Panc1 (cell line): ENCODE measurements around the gene ZNF714. TPM values are rescaled to one million over a fixed set of nuclear protein-coding genes. Genes with fewer than 3 reads are reported as not detected.

Experiments used
- ATAC-seq: fragments of 200-7000 bp; cut with Tn5 transposase; 2 replicates; pipeline ENCODE4 v1.9.1; 2020; ENCODE audit warnings: mild to moderate bottlenecking, moderate library complexity
- BruUV-seq: library from RNA; stranded (reverse); fragments of 400-500 nt; replicated peaks from 2 replicates; lab custom pipeline; 2021; lab: Mats Ljungman, UMichigan
- CTCF ChIA-PET: fragments of 300-600 bp; sonication (Branson Sonifier 250); formaldehyde crosslinking; loops from one replicate; lab custom pipeline; 2022; ENCODE audit warnings: antibody characterized with exemption; lab: Charles Lee
- POLR2A ChIA-PET: fragments of 300-600 bp; sonication (Branson Sonifier 250); formaldehyde crosslinking; loops from one replicate; lab custom pipeline; 2022; ENCODE audit warnings: antibody characterized with exemption; lab: Charles Lee
- DNase-seq: peaks from one replicate; pipeline ENCODE4 v3.0.0-alpha.2; 2010; ENCODE audit warnings: low read depth, low spot score
- H3K27ac ChIP-seq: 2 replicates; pipeline ENCODE4 v1.5.1; 2011; ENCODE audit warnings: mild to moderate bottlenecking, low read length, inconsistent platforms
- H3K27me3 ChIP-seq: fragments of 200-500 bp; sonication (Bioruptor generic); 2 replicates; pipeline ENCODE4 v1.6.0; 2014; ENCODE audit warnings: low read length, inconsistent platforms; ENCODE audit not compliant: control insufficient read depth, insufficient read depth
- H3K36me3 ChIP-seq: fragments of 200-500 bp; sonication (Bioruptor generic); 2 replicates; pipeline ENCODE4 v1.5.1; 2014; ENCODE audit warnings: inconsistent platforms, mild to moderate bottlenecking, low read length, moderate library complexity; ENCODE audit not compliant: control insufficient read depth, insufficient read depth
- H3K4me1 ChIP-seq: 2 replicates; pipeline ENCODE4 v1.5.1; 2011; ENCODE audit warnings: inconsistent platforms, mild to moderate bottlenecking, low read length, moderate library complexity; ENCODE audit not compliant: control insufficient read depth, insufficient read depth
- H3K4me3 ChIP-seq, 2 experiments: 2 replicates each; pipeline ENCODE4 v1.5.1; 2011 to 2012; ENCODE audit warnings: low read depth in 2 of 2, low read length in 2 of 2, mild to moderate bottlenecking in 2 of 2, inconsistent platforms in 1 of 2, moderate library complexity in 1 of 2
- H3K9me3 ChIP-seq: fragments of 200-500 bp; sonication (Bioruptor generic); 2 replicates; pipeline ENCODE4 v1.5.1; 2014; ENCODE audit warnings: low read depth, mild to moderate bottlenecking, inconsistent platforms, low read length, moderate library complexity; ENCODE audit not compliant: control insufficient read depth, insufficient read depth
- POLR2AphosphoS5 ChIP-seq: IDR thresholded peaks from 2 replicates; pipeline ENCODE4 v1.6.1; 2012; ENCODE audit warnings: mild to moderate bottlenecking, low read depth, low read length, moderate library complexity
- SIN3A ChIP-seq: IDR thresholded peaks from 2 replicates; pipeline ENCODE4 v1.6.1; 2012; ENCODE audit warnings: low read depth, mild to moderate bottlenecking, low read length, moderate library complexity, borderline replicate concordance; ENCODE audit not compliant: insufficient read depth
- TCF7L2 ChIP-seq: IDR thresholded peaks from 2 replicates; pipeline ENCODE4 v1.6.1; 2011; ENCODE audit warnings: mild to moderate bottlenecking, low read depth, low read length, inconsistent platforms
- in situ Hi-C: cut with HindIII; loops from 2 replicates; pipeline ENCODE4 v1.10.0; 2016; ENCODE audit warnings: low sequenced_read_pairs, low pct_unique_long_range_greater_than_20kb
- intact Hi-C: fragments of 100-400 bp; cut with micrococcal nuclease; formaldehyde crosslinking; loops from one replicate; pipeline ENCODE4 v1.10.0; 2022; ENCODE audit not compliant: unreplicated experiment
- total RNA-seq: library from RNA; stranded (reverse); gene quantifications from one replicate; pipeline ENCODE4 v1.2.1, GENCODE V29; 2021; ENCODE audit not compliant: unreplicated experiment
- TF ChIP-seq, protein P1 (sequence below): fragments of 450-650 bp; IDR thresholded peaks from 2 replicates; pipeline ENCODE4 v1.5.1; 2017; ENCODE audit warnings: mild to moderate bottlenecking
- TF ChIP-seq, protein P2 (sequence below), 2 experiments: IDR thresholded peaks; 2 replicates each; pipeline ENCODE4 v1.6.1; 2011 to 2012; ENCODE audit warnings: low read depth in 2 of 2, control low read depth in 1 of 2, low read length in 1 of 2, mild to moderate bottlenecking in 1 of 2, moderate library complexity in 1 of 2; ENCODE audit not compliant: insufficient read depth in 1 of 2

ZNF714 gene
- total RNA-seq, 1 experiment from 2014 or later: 0.67 TPM

DNA sequence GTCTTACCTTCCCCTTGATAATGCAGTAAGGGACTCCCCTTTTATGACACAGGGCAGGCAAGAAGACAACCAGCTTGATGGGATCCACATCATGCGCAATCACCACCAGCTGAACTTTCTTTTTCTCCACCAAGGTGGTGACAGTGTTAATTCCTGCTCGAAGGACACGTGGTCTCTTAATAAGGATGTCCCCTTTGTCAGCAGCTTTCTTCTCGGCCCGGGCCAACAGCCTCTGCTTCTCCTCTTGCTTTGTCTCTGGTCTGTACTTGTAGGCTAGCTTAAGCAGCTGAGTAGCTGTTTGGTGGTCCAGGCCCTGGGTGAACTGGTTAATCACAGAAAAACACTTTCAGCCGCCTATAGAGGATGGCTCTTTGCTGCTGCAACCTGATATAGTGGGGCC, 67.9 kb downstream of the ZNF714 start:
- ChIA-PET POLR2A (no interaction called here), CTCF (no interaction called here)
- ATAC-seq: no peak
- BruUV-seq: no TSS peak
- no peaks in the 10 kb centered on the region for H3K27me3 ChIP-seq
- H3K36me3 ChIP-seq: peaks cover 7% of the 10 kb centered on the region; the same call in 1 of the 2 replicates
- H3K4me1 ChIP-seq: no peaks in the 10 kb centered on the region
- no peak for DNase-seq
- intact Hi-C loops: no loop called here
- in situ Hi-C loops: loop anchor here (5.0 kb wide), 1 partner anchor 63 kb away; no protein-coding TSS in a partner anchor
- TF ChIP-seq POLR2AphosphoS5 (no peak), SIN3A (no peak), TCF7L2 (no peak)
- TF ChIP-seq, protein P1, sequence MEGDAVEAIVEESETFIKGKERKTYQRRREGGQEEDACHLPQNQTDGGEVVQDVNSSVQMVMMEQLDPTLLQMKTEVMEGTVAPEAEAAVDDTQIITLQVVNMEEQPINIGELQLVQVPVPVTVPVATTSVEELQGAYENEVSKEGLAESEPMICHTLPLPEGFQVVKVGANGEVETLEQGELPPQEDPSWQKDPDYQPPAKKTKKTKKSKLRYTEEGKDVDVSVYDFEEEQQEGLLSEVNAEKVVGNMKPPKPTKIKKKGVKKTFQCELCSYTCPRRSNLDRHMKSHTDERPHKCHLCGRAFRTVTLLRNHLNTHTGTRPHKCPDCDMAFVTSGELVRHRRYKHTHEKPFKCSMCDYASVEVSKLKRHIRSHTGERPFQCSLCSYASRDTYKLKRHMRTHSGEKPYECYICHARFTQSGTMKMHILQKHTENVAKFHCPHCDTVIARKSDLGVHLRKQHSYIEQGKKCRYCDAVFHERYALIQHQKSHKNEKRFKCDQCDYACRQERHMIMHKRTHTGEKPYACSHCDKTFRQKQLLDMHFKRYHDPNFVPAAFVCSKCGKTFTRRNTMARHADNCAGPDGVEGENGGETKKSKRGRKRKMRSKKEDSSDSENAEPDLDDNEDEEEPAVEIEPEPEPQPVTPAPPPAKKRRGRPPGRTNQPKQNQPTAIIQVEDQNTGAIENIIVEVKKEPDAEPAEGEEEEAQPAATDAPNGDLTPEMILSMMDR: no peak
- TF ChIP-seq, protein P2, sequence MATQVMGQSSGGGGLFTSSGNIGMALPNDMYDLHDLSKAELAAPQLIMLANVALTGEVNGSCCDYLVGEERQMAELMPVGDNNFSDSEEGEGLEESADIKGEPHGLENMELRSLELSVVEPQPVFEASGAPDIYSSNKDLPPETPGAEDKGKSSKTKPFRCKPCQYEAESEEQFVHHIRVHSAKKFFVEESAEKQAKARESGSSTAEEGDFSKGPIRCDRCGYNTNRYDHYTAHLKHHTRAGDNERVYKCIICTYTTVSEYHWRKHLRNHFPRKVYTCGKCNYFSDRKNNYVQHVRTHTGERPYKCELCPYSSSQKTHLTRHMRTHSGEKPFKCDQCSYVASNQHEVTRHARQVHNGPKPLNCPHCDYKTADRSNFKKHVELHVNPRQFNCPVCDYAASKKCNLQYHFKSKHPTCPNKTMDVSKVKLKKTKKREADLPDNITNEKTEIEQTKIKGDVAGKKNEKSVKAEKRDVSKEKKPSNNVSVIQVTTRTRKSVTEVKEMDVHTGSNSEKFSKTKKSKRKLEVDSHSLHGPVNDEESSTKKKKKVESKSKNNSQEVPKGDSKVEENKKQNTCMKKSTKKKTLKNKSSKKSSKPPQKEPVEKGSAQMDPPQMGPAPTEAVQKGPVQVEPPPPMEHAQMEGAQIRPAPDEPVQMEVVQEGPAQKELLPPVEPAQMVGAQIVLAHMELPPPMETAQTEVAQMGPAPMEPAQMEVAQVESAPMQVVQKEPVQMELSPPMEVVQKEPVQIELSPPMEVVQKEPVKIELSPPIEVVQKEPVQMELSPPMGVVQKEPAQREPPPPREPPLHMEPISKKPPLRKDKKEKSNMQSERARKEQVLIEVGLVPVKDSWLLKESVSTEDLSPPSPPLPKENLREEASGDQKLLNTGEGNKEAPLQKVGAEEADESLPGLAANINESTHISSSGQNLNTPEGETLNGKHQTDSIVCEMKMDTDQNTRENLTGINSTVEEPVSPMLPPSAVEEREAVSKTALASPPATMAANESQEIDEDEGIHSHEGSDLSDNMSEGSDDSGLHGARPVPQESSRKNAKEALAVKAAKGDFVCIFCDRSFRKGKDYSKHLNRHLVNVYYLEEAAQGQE (IDR thresholded peaks at IDR 0.05; ENCODE audit: insufficient read depth in 1 of 2, low read depth in 2 of 2, low read length in 1 of 2): no peak
- H3K9me3 ChIP-seq: 0 out of 2 replicates have a peak, but pooled peaks cover 3% of the 10 kb centered on the region
- H3K4me3 ChIP-seq: no peak overlapping the region
- H3K27ac ChIP-seq: no peak overlapping the region

DNA sequence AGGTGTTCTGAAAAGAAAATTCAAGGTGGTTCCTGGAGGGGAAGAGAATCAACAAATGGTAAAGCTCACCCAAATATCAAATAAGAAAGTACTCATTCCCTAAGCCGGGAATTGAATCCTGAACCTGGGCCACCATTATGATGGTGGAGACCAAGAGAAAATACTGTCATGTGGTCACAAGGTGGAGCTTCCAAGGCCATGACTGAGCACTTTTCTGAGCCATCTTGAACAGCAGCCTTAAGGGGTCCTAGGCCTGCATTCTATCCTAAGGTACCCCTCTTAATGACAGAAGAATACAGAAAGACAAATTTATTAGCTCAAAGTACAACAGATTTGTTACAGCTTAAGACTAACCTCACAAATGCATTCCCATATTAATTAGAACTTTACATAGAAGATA, 69.5 kb downstream of the ZNF714 start:
- POLR2A ChIA-PET: no interaction called here

More for the DNA sequence above, 69.5 kb downstream of the ZNF714 start:
- ATAC-seq (no peak), DNase-seq (no peak)
- Histone ChIP-seq H3K27me3 (no peaks in the 10 kb centered on the region), H3K36me3 (peaks cover 7% of the 10 kb centered on the region; the same call in 1 of the 2 replicates), H3K4me1 (no peaks in the 10 kb centered on the region), H3K9me3 (0 out of 2 replicates have a peak, but pooled peaks cover 3% of the 10 kb centered on the region), H3K27ac (no peak overlapping the region), H3K4me3 (no peak overlapping the region)
- in situ Hi-C loops: no loop called here
- BruUV-seq: no TSS peak
- intact Hi-C loops: no loop called here
- CTCF ChIA-PET: no interaction called here
- TF ChIP-seq POLR2AphosphoS5 (no peak), SIN3A (no peak), TCF7L2 (no peak)
- TF ChIP-seq, protein P2 (IDR thresholded peaks at IDR 0.05; ENCODE audit: insufficient read depth in 1 of 2, low read depth in 2 of 2, low read length in 1 of 2): no peak
- TF ChIP-seq, protein P1: no peak
